Rectal smooth muscle tissue (tissue), 1 donor: ENCODE measurements around the gene KRTAP5-9.
"Not testable (repeated sequence)": the region's sequence is repeated elsewhere in the genome, so short reads cannot be mapped to it uniquely, and the experiment has no call there.

Experiments
- H3K27ac ChIP-seq: one replicate; pipeline ENCODE4 v1.7.0; 2013; ENCODE audit warnings: low read depth, low read length, inconsistent platforms
- H3K27me3 ChIP-seq: one replicate; pipeline ENCODE4 v1.7.0; 2013; ENCODE audit warnings: low read length; ENCODE audit not compliant: control insufficient read depth, insufficient read depth
- H3K36me3 ChIP-seq: one replicate; pipeline ENCODE4 v1.7.0; 2013; ENCODE audit warnings: low read length; ENCODE audit not compliant: control insufficient read depth, insufficient read depth
- H3K4me1 ChIP-seq: one replicate; pipeline ENCODE4 v1.7.0; 2013; ENCODE audit warnings: low read length; ENCODE audit not compliant: control insufficient read depth, insufficient read depth
- H3K4me3 ChIP-seq: one replicate; pipeline ENCODE4 v1.7.0; 2013; ENCODE audit warnings: low read length
- H3K9ac ChIP-seq: one replicate; pipeline ENCODE4 v1.7.0; 2013; ENCODE audit warnings: low read length

Gene KRTAP5-9

DNA sequence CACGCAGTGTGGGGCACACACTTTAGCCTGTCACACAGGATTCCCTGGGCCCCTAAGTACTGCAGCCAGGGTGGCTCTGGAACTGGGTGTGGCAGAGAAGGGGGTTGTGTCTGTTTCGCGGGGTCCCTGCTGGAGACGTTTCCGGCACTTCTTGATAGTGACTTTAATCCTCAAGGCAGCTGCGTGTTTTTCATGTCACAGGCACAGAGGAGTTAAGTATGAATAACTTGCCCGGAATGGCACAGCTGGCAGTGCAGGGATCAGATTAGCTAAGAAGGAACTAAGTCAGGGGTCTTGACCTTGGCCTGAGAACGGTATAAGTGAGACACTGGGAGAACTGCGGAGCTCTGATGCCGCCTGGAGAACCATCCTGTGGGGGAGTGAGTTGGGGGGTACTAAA is 28.7 kb upstream of the KRTAP5-9 start:
- Histone ChIP-seq H3K27ac (no peak overlapping the region), H3K27me3 (no peaks in the 10 kb centered on the region), H3K4me3 (no peak overlapping the region), H3K4me1 (no peaks in the 10 kb centered on the region), H3K9ac (no peak overlapping the region), H3K36me3 (no peaks in the 10 kb centered on the region)

DNA sequence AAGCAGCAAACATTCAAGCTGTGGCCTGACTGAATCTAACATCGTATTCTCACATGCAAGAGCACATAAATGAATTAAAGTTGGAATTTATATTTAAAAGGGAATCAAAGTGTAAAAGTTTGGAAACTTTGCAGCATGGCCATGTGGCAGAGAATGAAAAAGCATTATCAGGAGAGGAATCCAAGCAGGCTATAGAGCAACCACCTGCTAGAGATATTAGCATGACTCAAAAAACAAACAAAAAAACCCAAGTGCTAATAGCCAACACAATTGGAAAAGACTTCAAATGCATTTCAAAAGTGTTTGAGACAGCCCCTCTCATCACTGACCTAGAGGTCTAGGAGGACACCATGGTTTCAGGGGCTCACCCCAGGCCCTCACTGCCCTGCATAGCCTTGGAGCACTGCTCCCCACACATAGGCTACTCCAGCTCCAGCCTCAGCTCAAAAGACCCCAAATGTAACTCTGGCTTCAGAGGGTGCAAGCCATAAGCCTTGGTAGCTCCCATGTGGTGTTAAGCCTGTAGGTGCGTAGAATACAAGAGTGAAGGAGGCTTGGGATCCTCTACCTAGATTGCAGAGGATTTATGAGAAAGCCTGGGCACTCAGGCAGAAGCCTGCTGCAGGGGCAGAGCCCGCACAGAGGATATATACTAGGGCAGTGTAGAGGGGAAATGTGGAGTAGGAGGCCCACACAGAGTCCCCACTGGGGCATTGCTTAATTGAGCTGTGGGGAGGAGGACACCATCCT is 22.9 kb upstream of the KRTAP5-9 start:
- H3K27me3 ChIP-seq = no peaks in the 10 kb centered on the region
- no peaks in the 10 kb centered on the region for H3K4me1 ChIP-seq
- no peaks in the 10 kb centered on the region for H3K36me3 ChIP-seq
- H3K9ac ChIP-seq = no peak overlapping the region
- no peak overlapping the region for H3K27ac ChIP-seq
- no peak overlapping the region for H3K4me3 ChIP-seq

DNA sequence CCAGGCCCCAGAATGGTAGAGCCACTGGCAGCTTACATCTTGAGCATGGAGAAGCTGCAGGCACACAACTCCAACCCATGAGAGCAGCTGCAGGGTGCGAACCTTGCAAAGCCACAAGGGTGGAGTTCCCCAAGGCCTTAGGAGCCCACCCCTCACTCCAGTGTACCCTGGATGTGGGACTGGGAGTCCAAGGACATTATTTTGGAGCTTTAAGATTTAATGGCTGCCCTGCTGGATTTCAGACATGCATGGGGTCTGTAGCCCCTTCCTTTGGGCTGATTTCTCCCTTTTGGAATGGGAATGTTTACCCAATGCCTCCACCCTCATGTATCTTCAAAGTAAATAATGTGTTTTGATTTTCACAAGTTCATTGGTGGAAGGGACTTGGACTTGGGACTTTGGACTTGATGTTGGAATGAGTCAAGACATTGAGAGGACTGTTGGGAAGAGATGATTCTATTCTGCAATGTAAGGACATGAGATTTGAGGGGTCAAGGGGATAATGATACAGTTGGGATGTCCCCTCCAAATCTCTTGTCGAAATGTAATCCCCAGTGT is 22.2 kb upstream of the KRTAP5-9 start:
- Histone ChIP-seq H3K9ac (no peak overlapping the region), H3K27ac (no peak overlapping the region), H3K36me3 (no peaks in the 10 kb centered on the region)

DNA sequence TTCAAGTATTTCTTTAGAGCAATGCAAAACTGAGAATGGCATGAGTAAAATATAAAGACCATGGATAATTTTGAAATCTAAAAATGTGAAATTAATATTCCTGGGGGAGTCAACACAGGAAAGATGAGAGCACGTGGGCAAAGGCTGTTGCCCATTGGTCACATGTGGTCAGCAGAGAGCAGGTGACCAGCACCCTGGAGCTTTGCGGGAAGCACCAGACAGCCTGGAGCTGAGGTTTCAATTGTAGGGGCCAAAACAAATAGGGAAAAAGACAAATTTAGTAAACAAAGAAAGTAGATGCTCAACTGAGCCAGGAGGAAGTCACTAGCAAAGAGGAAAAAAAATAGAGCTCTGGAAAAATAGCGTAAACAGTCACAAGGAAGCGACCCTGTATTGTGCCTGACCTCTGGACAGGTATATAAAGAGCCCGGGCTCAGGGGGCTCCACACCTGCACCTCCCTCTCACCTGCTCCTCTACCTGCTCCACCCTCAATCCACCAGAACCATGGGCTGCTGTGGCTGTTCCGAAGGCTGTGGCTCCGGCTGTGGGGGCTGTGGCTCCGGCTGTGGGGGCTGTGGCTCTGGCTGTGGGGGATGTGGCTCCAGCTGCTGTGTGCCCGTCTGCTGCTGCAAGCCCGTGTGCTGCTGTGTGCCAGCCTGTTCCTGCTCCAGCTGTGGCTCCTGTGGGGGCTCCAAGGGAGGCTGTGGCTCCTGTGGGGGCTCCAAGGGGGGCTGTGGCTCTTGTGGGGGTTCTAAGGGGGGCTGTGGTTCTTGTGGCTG is 21.2 kb upstream of the KRTAP5-9 start, which contains the start of gene KRTAP5-7:
Gene KRTAP5-7, plus strand, starts transcription at position 472 of the 780 bp plus-strand sequence. Its CDS starts 34 bp downstream, at position 506.
- not testable (repeated sequence) for H3K9ac ChIP-seq, H3K27me3 ChIP-seq, H3K27ac ChIP-seq, H3K4me1 ChIP-seq, H3K36me3 ChIP-seq, H3K4me3 ChIP-seq

More for the DNA sequence above, 22.2 kb upstream of the KRTAP5-9 start:
- Histone ChIP-seq H3K27me3 (no peaks in the 10 kb centered on the region), H3K4me1 (no peaks in the 10 kb centered on the region), H3K4me3 (no peak overlapping the region)

DNA sequence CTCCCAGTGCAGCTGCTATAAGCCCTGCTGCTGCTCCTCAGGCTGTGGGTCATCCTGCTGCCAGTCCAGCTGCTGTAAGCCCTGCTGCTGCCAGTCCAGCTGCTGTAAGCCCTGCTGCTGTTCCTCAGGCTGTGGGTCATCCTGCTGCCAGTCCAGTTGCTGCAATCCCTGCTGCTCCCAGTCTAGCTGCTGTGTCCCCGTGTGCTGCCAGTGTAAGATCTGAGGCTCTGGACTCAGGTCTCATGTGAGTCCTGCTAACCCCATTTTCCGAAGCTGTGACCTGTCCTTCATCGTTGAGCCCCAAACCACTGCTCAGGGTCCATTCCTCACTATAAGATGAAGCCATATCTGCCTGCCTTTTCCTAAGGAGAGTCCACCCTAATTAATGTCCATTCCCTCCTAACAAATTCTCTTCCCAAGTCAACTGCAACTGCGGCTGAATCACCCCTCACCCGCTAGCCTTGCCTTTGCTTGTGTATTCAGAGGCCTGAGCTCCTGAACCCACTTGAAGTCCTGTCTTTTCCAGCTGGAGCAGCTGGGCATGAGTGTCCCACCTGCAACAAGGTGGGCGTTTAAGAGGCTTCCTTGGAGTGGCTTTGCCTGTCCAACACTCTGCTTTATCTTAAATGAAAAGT is 20.5 kb upstream of the KRTAP5-9 start:
- H3K27ac ChIP-seq = no peak overlapping the region
- no peak overlapping the region for H3K9ac ChIP-seq
- H3K4me3 ChIP-seq = no peak overlapping the region
- H3K36me3 ChIP-seq = no peaks in the 10 kb centered on the region
- H3K27me3 ChIP-seq = no peaks in the 10 kb centered on the region
- no peaks in the 10 kb centered on the region for H3K4me1 ChIP-seq

DNA sequence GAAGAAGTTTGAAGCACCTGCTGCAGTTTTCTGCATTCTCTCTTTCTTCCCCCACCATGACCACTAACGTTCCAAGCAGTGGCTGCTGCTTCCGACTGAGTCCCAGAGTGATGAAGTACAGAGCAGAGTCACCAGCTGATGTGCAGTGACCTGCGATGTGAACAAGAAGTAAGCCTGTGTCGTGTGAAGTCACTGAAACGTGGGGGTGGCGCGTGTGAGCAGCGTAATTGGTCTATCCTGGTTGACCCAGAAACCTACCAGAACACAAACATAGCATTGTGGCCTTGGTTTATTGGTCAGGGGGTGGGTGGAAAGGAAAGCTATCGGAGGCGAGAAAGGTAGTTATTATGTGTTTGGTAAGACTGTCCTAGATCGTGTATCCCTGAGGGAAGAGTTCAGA is 17.6 kb upstream of the KRTAP5-9 start:
- Histone ChIP-seq H3K27me3 (no peaks in the 10 kb centered on the region), H3K27ac (no peak overlapping the region), H3K4me3 (no peak overlapping the region), H3K36me3 (no peaks in the 10 kb centered on the region), H3K4me1 (no peaks in the 10 kb centered on the region), H3K9ac (no peak overlapping the region)

DNA sequence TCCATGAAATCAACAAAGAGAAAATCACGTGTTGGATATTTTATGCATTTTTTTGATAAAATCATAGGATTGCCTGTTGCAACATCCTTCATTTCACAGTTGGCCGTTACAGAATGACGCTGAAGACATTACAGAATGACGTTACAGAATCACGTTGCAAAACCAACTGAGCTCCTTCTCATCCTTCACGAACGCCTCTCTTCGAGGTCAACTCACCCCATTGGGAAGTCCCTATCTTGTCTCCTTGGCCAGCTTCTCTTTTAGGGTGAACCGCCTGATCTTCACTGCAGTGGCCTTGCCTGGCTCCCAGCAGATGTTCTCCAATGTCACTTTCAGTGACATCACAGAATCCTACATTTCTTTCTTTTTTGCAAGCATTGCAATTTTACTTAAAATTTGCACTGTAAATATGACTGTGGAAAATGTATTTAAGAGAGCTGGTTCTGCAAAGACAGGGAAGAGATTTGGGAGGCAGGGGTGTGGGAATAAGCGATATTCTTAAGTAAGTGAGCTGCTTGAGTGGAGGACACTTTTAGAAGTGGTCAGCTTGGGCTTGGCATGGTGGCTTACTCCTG is 16.1 kb upstream of the KRTAP5-9 start:
- Histone ChIP-seq H3K4me3 (no peak overlapping the region), H3K27me3 (peaks cover 2% of the 10 kb centered on the region), H3K9ac (no peak overlapping the region), H3K4me1 (no peaks in the 10 kb centered on the region), H3K27ac (no peak overlapping the region), H3K36me3 (no peaks in the 10 kb centered on the region)

DNA sequence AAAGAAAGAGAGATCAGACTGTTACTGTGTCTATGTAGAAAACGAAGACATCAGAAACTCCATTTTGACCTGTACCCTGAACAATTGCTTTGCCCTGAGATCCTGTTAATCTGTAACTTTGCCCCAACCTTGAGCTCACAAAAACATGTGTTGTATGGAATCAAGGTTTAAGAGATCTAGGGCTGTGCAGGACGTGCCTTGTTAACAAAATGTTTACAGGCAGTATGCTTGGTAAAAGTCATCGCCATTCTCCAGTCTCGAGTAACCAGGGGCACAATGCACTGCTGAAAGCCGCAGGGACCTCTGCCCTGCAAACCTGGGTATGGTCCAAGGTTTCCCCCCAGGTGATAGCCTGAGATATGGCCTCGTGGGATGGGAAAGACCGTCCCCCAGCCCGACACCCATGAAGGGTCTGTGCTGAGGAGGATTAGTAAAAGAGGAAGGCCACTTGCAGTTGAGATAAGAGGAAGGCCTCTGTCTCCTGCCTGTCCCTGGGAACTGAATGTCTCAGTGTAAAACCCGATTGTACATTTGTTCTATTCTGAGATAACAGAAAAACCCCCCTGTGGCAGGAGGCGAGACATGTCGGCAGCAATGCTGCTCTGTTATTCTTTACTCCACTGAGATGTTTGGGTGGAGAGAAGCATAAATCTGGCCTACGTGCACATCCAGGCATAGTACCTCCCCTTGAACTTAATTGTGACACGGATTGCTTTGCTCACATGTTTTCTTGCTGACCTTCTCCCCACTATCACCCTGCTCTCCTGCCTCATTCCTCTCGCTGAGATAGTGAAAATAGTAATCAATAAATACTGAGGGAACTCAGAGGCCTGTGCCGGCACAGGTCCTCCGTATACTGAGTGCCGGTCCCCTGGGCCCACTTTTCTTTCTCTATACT is 13.3 kb upstream of the KRTAP5-9 start:
- H3K4me1 ChIP-seq, H3K9ac ChIP-seq, H3K27ac ChIP-seq, H3K36me3 ChIP-seq, H3K27me3 ChIP-seq, H3K4me3 ChIP-seq: not testable (repeated sequence)

DNA sequence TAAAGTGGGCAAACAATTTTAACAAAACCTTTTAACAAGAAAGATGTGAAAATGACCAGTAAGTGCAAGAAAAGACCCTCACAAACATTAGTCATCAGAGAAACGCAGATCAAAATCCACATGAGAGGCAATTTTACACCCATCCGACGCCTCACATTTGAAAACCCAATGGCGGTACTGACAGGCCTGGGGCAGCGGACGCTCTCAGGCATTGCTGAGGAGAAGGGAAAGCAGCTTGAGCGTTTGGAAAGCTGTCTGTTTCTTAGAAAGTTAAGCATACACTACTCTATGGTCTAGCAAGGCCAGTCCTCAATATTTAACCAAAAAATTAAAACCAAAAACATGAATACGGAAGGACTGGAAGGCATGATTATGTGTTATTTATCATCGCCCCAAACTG is 12.4 kb upstream of the KRTAP5-9 start:
- Histone ChIP-seq H3K4me3 (no peak overlapping the region), H3K36me3 (no peaks in the 10 kb centered on the region), H3K27ac (no peak overlapping the region), H3K27me3 (peaks cover 2% of the 10 kb centered on the region), H3K4me1 (no peaks in the 10 kb centered on the region), H3K9ac (no peak overlapping the region)

DNA sequence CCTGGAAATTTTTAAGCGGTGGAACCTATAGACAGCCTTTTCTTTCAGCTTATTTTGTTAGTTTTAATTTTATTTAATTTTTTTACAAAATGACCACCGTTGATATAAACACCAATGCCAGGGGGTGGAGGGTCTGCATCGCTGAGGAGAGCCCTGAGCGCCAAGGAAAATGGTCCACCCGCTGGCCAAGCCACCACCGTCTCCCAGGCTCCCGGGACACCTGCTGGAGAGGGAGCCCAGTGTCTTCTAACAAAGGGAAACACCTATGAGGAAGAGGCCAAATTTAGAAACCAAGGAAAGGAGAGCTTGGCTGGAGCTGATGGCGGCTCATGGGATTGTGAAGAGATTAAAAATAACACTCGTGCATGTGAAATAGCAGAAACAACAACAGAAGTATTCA is 10.7 kb upstream of the KRTAP5-9 start:
- H3K36me3 ChIP-seq = no peaks in the 10 kb centered on the region
- no peak overlapping the region for H3K9ac ChIP-seq
- H3K4me3 ChIP-seq = no peak overlapping the region
- H3K4me1 ChIP-seq = no peaks in the 10 kb centered on the region
- peaks cover 2% of the 10 kb centered on the region for H3K27me3 ChIP-seq
- H3K27ac ChIP-seq = no peak overlapping the region

DNA sequence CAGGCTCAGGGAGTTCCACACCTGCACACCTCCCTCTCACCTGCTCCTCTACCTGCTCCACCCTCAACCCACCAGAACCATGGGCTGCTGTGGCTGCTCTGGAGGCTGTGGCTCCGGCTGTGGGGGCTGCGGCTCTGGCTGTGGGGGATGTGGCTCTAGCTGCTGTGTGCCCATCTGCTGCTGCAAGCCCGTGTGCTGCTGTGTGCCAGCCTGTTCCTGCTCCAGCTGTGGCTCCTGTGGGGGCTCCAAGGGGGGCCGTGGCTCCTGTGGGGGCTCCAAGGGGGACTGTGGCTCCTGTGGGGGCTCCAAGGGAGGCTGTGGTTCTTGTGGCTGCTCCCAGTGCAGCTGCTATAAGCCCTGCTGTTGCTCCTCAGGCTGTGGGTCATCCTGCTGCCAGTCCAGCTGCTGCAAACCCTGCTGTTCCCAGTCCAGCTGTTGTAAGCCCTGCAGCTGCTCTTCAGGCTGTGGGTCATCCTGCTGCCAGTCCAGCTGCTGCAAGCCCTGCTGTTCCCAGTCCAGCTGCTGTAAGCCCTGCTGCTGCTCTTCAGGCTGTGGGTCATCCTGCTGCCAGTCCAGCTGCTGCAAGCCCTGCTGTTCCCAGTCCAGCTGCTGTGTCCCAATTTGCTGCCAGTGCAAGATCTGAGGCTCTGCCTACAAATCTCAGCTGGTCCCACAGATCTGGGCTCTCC is 10.1 kb upstream of the KRTAP5-9 start, which contains the start of gene KRTAP5-8:
Gene KRTAP5-8, plus strand, starts transcription at position 49 of the 689 bp plus-strand sequence. Its CDS starts 31 bp downstream, at position 80.
- not testable (repeated sequence) for H3K4me1 ChIP-seq, H3K27ac ChIP-seq

More for the DNA sequence above, 10.1 kb upstream of the KRTAP5-9 start, which contains the start of gene KRTAP5-8:
- H3K9ac ChIP-seq, H3K4me3 ChIP-seq, H3K27me3 ChIP-seq, H3K36me3 ChIP-seq: not testable (repeated sequence)
